Panc1 (cell line): ENCODE measurements around the gene PRPF18. TPM values are rescaled to one million over a fixed set of nuclear protein-coding genes. Genes with fewer than 3 reads are reported as not detected.

Source experiments
- ATAC-seq: fragments of 200-7000 bp; cut with Tn5 transposase; 2 replicates; pipeline ENCODE4 v1.9.1; 2020; ENCODE audit warnings: mild to moderate bottlenecking, moderate library complexity
- BruUV-seq: library from RNA; stranded (reverse); fragments of 400-500 nt; replicated peaks from 2 replicates; lab custom pipeline; 2021; lab: Mats Ljungman, UMichigan
- CTCF ChIA-PET: fragments of 300-600 bp; sonication (Branson Sonifier 250); formaldehyde crosslinking; loops from one replicate; lab custom pipeline; 2022; ENCODE audit warnings: antibody characterized with exemption; lab: Charles Lee
- POLR2A ChIA-PET: fragments of 300-600 bp; sonication (Branson Sonifier 250); formaldehyde crosslinking; loops from one replicate; lab custom pipeline; 2022; ENCODE audit warnings: antibody characterized with exemption; lab: Charles Lee
- DNase-seq: peaks from one replicate; pipeline ENCODE4 v3.0.0-alpha.2; 2010; ENCODE audit warnings: low read depth, low spot score
- H3K27ac ChIP-seq: 2 replicates; pipeline ENCODE4 v1.5.1; 2011; ENCODE audit warnings: mild to moderate bottlenecking, low read length, inconsistent platforms
- H3K27me3 ChIP-seq: fragments of 200-500 bp; sonication (Bioruptor generic); 2 replicates; pipeline ENCODE4 v1.6.0; 2014; ENCODE audit warnings: low read length, inconsistent platforms; ENCODE audit not compliant: control insufficient read depth, insufficient read depth
- H3K36me3 ChIP-seq: fragments of 200-500 bp; sonication (Bioruptor generic); 2 replicates; pipeline ENCODE4 v1.5.1; 2014; ENCODE audit warnings: inconsistent platforms, mild to moderate bottlenecking, low read length, moderate library complexity; ENCODE audit not compliant: control insufficient read depth, insufficient read depth
- H3K4me1 ChIP-seq: 2 replicates; pipeline ENCODE4 v1.5.1; 2011; ENCODE audit warnings: inconsistent platforms, mild to moderate bottlenecking, low read length, moderate library complexity; ENCODE audit not compliant: control insufficient read depth, insufficient read depth
- H3K4me3 ChIP-seq, 2 experiments: 2 replicates each; pipeline ENCODE4 v1.5.1; 2011 to 2012; ENCODE audit warnings: low read depth in 2 of 2, low read length in 2 of 2, mild to moderate bottlenecking in 2 of 2, inconsistent platforms in 1 of 2, moderate library complexity in 1 of 2
- H3K9me3 ChIP-seq: fragments of 200-500 bp; sonication (Bioruptor generic); 2 replicates; pipeline ENCODE4 v1.5.1; 2014; ENCODE audit warnings: low read depth, mild to moderate bottlenecking, inconsistent platforms, low read length, moderate library complexity; ENCODE audit not compliant: control insufficient read depth, insufficient read depth
- POLR2AphosphoS5 ChIP-seq: IDR thresholded peaks from 2 replicates; pipeline ENCODE4 v1.6.1; 2012; ENCODE audit warnings: mild to moderate bottlenecking, low read depth, low read length, moderate library complexity
- REST ChIP-seq, 2 experiments: IDR thresholded peaks; 2 replicates each; pipeline ENCODE4 v1.6.1; 2011 to 2012; ENCODE audit warnings: low read depth in 2 of 2, control low read depth in 1 of 2, low read length in 1 of 2, mild to moderate bottlenecking in 1 of 2, moderate library complexity in 1 of 2; ENCODE audit not compliant: insufficient read depth in 1 of 2
- SIN3A ChIP-seq: IDR thresholded peaks from 2 replicates; pipeline ENCODE4 v1.6.1; 2012; ENCODE audit warnings: low read depth, mild to moderate bottlenecking, low read length, moderate library complexity, borderline replicate concordance; ENCODE audit not compliant: insufficient read depth
- TCF7L2 ChIP-seq: IDR thresholded peaks from 2 replicates; pipeline ENCODE4 v1.6.1; 2011; ENCODE audit warnings: mild to moderate bottlenecking, low read depth, low read length, inconsistent platforms
- in situ Hi-C: cut with HindIII; loops from 2 replicates; pipeline ENCODE4 v1.10.0; 2016; ENCODE audit warnings: low sequenced_read_pairs, low pct_unique_long_range_greater_than_20kb
- intact Hi-C: fragments of 100-400 bp; cut with micrococcal nuclease; formaldehyde crosslinking; loops from one replicate; pipeline ENCODE4 v1.10.0; 2022; ENCODE audit not compliant: unreplicated experiment
- total RNA-seq: library from RNA; stranded (reverse); gene quantifications from one replicate; pipeline ENCODE4 v1.2.1, GENCODE V29; 2021; ENCODE audit not compliant: unreplicated experiment
- TF ChIP-seq, protein P1 (sequence below): fragments of 450-650 bp; IDR thresholded peaks from 2 replicates; pipeline ENCODE4 v1.5.1; 2017; ENCODE audit warnings: mild to moderate bottlenecking

Gene PRPF18
- total RNA-seq, 1 experiment from 2014 or later = 12.0 TPM

DNA sequence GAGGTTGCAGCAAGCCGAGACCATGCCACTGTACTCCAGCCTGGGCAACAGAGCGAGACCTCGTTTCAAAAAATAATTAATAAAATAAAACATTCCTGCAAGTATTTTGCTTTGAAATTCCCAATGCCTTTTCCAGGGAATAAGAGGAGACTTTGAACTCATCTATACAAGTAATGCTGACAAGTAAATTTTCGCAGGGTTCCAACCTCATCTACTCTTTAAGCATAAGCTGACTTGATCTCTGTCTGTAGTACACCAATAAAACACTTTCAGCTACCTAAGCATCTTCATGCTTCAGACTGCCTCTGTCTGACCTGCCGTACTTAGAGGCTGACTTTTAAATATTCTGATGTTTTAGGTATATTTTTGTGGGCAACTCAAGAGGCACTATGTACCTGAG is 44.2 kb upstream of the PRPF18 start:
- Histone ChIP-seq H3K4me3 (no peak overlapping the region), H3K27ac (no peak overlapping the region), H3K4me1 (no peaks in the 10 kb centered on the region), H3K36me3 (no peaks in the 10 kb centered on the region), H3K27me3 (peaks cover 3% of the 10 kb centered on the region; the same call in 1 of the 2 replicates), H3K9me3 (no peaks in the 10 kb centered on the region)
- POLR2A ChIA-PET = no interaction called here
- in situ Hi-C loops = no loop called here
- DNase-seq (no peak), ATAC-seq (no peak)
- CTCF ChIA-PET = no interaction called here
- no peak for TF ChIP-seq POLR2AphosphoS5
- no peak for TF ChIP-seq SIN3A
- TF ChIP-seq TCF7L2 = no peak
- no peak for TF ChIP-seq REST (IDR thresholded peaks at IDR 0.05; ENCODE audit: insufficient read depth in 1 of 2, low read depth in 2 of 2, low read length in 1 of 2)
- TF ChIP-seq, protein P1, sequence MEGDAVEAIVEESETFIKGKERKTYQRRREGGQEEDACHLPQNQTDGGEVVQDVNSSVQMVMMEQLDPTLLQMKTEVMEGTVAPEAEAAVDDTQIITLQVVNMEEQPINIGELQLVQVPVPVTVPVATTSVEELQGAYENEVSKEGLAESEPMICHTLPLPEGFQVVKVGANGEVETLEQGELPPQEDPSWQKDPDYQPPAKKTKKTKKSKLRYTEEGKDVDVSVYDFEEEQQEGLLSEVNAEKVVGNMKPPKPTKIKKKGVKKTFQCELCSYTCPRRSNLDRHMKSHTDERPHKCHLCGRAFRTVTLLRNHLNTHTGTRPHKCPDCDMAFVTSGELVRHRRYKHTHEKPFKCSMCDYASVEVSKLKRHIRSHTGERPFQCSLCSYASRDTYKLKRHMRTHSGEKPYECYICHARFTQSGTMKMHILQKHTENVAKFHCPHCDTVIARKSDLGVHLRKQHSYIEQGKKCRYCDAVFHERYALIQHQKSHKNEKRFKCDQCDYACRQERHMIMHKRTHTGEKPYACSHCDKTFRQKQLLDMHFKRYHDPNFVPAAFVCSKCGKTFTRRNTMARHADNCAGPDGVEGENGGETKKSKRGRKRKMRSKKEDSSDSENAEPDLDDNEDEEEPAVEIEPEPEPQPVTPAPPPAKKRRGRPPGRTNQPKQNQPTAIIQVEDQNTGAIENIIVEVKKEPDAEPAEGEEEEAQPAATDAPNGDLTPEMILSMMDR = no peak
- intact Hi-C loops = no loop called here
- no TSS peak for BruUV-seq

GRCh38 chr10:13550802-13551201 is 36.0 kb upstream of the PRPF18 start:
- BruUV-seq = no TSS peak
- Histone ChIP-seq H3K27me3 (no peaks in the 10 kb centered on the region), H3K4me1 (no peaks in the 10 kb centered on the region), H3K9me3 (no peaks in the 10 kb centered on the region), H3K36me3 (no peaks in the 10 kb centered on the region), H3K27ac (no peak overlapping the region), H3K4me3 (no peak overlapping the region)
- POLR2A ChIA-PET = no interaction called here
- DNase-seq (no peak), ATAC-seq (no peak)
- CTCF ChIA-PET = no interaction called here
- in situ Hi-C loops (no loop called here), intact Hi-C loops (no loop called here)
- TF ChIP-seq SIN3A = no peak
- no peak for TF ChIP-seq REST (IDR thresholded peaks at IDR 0.05; ENCODE audit: insufficient read depth in 1 of 2, low read depth in 2 of 2, low read length in 1 of 2)
- no peak for TF ChIP-seq POLR2AphosphoS5
- no peak for TF ChIP-seq TCF7L2
- TF ChIP-seq, protein P1 = no peak
